Activated CD4-positive, alpha-beta T cell treated with anti-CD3 and anti-CD28 coated beads for 36 hours (primary cell): ENCODE data around the gene NLRP10. TPM values are rescaled to one million over a fixed set of nuclear protein-coding genes. Genes with fewer than 3 reads are reported as not detected.
"Not testable (repeated sequence)": the region's sequence is repeated elsewhere in the genome, so short reads cannot be mapped to it uniquely, and the experiment has no call there.

Experiments used
- ATAC-seq: fragments of 200-7000 bp; cut with Tn5 transposase; one replicate; pipeline ENCODE4 v1.10.0; 2021; ENCODE audit warnings: mild to moderate bottlenecking, moderate library complexity
- CTCF ChIA-PET: fragments of 350-600 bp; sonication (Branson Sonifier 250); formaldehyde crosslinking; loops from one replicate; lab custom pipeline; 2021; ENCODE audit warnings: antibody characterized with exemption; lab: Charles Lee
- POLR2A ChIA-PET: fragments of 350-600 bp; sonication (Branson Sonifier 250); formaldehyde crosslinking; loops from one replicate; lab custom pipeline; 2021; ENCODE audit warnings: antibody characterized with exemption, inconsistent platforms; lab: Charles Lee
- DNase-seq: peaks from one replicate; pipeline ENCODE4 v3.0.0-alpha.2; 2020
- H3K27ac Mint-ChIP-seq: one replicate; pipeline ENCODE4 v1.8.0; 2021; ENCODE audit warnings: mixed read lengths
- H3K27me3 Mint-ChIP-seq: one replicate; pipeline ENCODE4 v1.8.0; 2021; ENCODE audit warnings: mixed read lengths
- H3K36me3 Mint-ChIP-seq: one replicate; pipeline ENCODE4 v1.8.0; 2021; ENCODE audit warnings: low read depth, mixed read lengths
- H3K4me1 Mint-ChIP-seq: one replicate; pipeline ENCODE4 v1.8.0; 2021; ENCODE audit warnings: mixed read lengths
- H3K4me3 Mint-ChIP-seq: one replicate; pipeline ENCODE4 v1.8.0; 2021; ENCODE audit warnings: mild to moderate bottlenecking, moderate library complexity, mixed read lengths
- H3K9me3 Mint-ChIP-seq: one replicate; pipeline ENCODE4 v1.8.0; 2021; ENCODE audit warnings: low read depth, mixed read lengths
- intact Hi-C, 2 experiments: fragments of 100-400 bp; cut with DNase I in 1 of 2; cut with micrococcal nuclease in 1 of 2; formaldehyde crosslinking; loops; one replicate each; pipeline versions ENCODE4 v1.14.2 to v1.15.1; 2022 to 2024; cut with DNase I, micrococcal nuclease
- total RNA-seq, 2 experiments: library from RNA; stranded (reverse); gene quantifications; one replicate each; pipeline ENCODE4 v1.2.3, GENCODE V29; 2021

The NLRP10 gene
- total RNA-seq, 2 experiments from 2014 or later, result not detected

DNA sequence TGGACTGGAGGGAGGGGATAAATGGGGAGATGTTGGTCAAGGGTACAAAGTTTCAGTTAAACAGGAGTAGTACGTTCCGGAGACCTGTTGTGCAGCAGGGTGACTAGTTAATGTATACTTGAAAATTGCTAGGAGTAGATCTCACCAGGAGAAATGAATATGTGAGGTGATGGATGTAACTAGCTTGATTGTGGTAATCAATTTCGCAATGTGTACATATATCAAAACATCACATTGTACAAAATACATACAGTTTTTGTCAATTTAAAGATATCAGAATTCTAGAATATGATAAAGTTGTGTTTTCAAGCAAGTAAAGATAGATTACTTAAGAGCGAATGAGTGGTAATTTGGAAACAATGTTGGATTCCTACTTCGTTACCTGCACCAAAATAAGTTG, 35.1 kb upstream of the NLRP10 start:
- Mint-ChIP-seq H3K27ac (no peak overlapping the region), H3K9me3 (no peaks in the 10 kb centered on the region), H3K4me1 (no peaks in the 10 kb centered on the region), H3K4me3 (no peak overlapping the region), H3K36me3 (peaks cover 39% of the 10 kb centered on the region), H3K27me3 (no peaks in the 10 kb centered on the region)
- intact Hi-C loops, result no loop called here
- no peak for ATAC-seq
- DNase-seq, result no peak
- ChIA-PET POLR2A (no interaction called here), CTCF (interaction anchor here (2.8 kb wide), 1 partner anchor 99 kb away, joined by 8 read pairs; no protein-coding TSS in a partner anchor)

DNA sequence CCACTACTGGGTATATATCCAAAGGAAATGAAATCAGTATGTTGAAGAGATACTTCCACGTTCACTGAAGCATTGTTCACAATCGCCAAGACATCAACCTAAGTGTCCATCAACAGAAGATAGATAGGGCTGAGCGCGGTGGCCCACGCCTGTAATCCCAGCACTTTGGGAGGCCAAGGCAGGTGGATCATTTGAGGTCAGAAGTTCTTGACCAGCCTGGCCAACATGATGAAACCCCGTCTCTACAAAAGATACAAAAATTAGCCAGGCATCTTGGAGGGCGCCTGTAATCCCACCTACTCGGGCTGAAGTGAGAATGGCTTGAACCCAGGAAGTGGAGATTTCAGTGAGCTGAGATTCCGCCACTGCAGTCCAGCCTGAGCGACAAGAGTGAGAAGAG, 34.5 kb upstream of the NLRP10 start:
- DNase-seq, result no peak
- H3K4me3 Mint-ChIP-seq, result no peak overlapping the region
- no peak overlapping the region for H3K27ac Mint-ChIP-seq
- H3K27me3 Mint-ChIP-seq, result no peaks in the 10 kb centered on the region
- ChIA-PET CTCF (interaction anchor here (2.8 kb wide), 1 partner anchor 100 kb away, joined by 8 read pairs; no protein-coding TSS in a partner anchor), POLR2A (no interaction called here)
- ATAC-seq, result no peak
- no peaks in the 10 kb centered on the region for H3K9me3 Mint-ChIP-seq
- peaks cover 45% of the 10 kb centered on the region for H3K36me3 Mint-ChIP-seq
- intact Hi-C loops, result no loop called here
- H3K4me1 Mint-ChIP-seq, result no peaks in the 10 kb centered on the region

DNA sequence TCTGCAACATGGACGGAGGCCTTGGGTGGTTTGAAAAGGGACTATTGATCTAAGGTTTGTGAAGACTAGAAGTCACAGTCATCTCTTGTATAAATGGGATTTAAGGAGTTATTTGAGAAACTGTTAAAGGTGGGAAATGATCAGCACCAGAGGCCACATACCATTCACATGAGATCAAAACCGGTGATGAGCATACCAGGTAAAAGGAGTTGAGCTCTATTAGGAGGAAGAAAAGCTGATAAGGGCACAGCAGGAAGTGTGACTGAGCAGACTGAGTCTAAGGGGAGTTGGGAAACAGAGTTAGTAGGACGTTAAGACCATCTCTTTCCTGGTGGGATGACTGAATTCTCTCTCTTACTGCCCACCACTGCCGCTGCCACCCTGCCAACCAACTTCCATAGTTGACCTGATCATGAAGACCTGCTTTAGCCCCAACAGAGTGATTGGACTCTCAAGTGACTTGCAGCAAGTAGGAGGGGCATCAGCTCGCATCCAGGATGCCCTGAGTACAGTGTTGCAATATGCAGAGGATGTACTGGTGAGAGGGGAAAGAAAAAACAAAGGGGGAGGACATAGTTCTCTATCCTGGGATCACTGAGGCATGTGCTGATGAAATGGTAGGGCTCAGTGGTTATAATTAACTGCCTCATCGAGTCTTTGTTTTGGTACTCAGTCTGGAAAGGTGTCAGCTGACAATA, 29.5 kb upstream of the NLRP10 start:
- peak overlapping the region; percentile 33 for H3K27ac Mint-ChIP-seq
- H3K4me1 Mint-ChIP-seq, result peaks cover 13% of the 10 kb centered on the region
- no peaks in the 10 kb centered on the region for H3K9me3 Mint-ChIP-seq
- CTCF ChIA-PET, result interaction anchor here (1.5 kb wide), 1 partner anchor 12 kb away, joined by 4 read pairs; no protein-coding TSS in a partner anchor
- H3K4me3 Mint-ChIP-seq, result no peak overlapping the region
- no peak for ATAC-seq
- H3K36me3 Mint-ChIP-seq, result peaks cover 71% of the 10 kb centered on the region
- no peaks in the 10 kb centered on the region for H3K27me3 Mint-ChIP-seq
- intact Hi-C loops, result no loop called here
- POLR2A ChIA-PET, result no interaction called here
- DNase-seq, result no peak

DNA sequence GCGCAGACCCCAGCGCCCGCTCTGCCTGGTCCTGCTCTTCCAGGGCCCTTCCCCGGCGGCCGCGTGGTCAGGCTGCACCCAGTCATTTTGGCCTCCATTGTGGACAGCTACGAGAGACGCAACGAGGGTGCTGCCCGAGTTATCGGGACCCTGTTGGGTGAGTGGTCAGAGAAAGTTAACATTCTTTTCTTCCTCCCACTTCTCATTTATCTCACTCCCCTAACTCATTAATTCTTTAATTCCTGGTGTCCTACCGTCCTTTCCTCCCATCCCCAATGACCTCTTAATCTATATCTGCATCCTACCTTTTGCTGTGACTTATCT, 22.3 kb upstream of the NLRP10 start:
- ATAC-seq, H3K27me3 Mint-ChIP-seq, POLR2A ChIA-PET, DNase-seq, H3K9me3 Mint-ChIP-seq: not testable (repeated sequence)
- Mint-ChIP-seq H3K4me3 (peak overlapping the region; percentile 94), H3K4me1 (peaks cover 37% of the 10 kb centered on the region), H3K27ac (peak overlapping the region; percentile 92), H3K36me3 (peaks cover 18% of the 10 kb centered on the region)
- CTCF ChIA-PET, result interaction anchor here (0.7 to 3.5 kb wide), 22 partner anchors 9 to 635 kb away, joined by 3 to 70 read pairs (median 5); partner anchors contain the start of genes OR10A3 and RIC3
- intact Hi-C loops, result loop anchor here (1.0 to 2.0 kb wide), 6 partner anchors 32 to 1753 kb away; partner anchors contain the start of genes PPFIBP2 (in 2 of the 2) and FHIP1B (in 1 of the 2)

DNA sequence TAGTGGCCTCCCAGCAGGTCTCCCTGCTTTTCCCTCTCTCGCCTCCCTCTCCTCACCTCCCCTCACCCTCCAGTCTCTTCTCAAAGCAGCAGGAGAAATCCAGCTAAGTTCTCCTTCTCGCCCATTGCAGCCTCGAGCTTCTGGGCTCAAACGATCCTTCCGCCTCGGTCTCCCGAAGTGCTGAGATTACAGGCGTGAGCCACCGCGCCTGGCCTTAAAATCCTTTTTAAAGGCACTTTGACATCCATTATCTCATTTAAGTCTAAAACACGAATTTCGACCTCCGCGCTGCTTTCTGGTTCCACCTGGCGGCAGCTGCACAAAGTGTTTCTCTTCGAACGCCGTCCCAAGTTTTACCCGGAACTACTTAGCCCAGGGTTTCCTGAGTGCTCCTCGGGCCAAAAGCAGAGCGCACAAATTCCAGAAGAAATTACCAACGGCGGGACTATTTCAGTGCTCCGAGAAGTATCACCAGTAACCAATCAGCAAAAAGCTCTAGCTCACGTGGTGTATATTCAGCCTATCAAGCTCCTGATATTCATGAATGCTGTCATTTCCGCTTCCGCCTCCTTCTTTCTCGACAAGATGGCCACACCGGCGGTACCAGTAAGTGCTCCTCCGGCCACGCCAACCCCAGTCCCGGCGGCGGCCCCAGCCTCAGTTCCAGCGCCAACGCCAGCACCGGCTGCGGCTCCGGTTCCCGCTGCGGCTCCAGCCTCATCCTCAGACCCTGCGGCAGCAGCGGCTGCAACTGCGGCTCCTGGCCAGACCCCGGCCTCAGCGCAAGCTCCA, 21.7 kb upstream of the NLRP10 start, which contains the start of gene EIF3F:
TSS of gene EIF3F (plus strand) at position 570 of the 792 bp plus-strand sequence. CDS start at position 586, 16 bp downstream.
- peaks cover 16% of the 10 kb centered on the region for H3K36me3 Mint-ChIP-seq
- ChIA-PET CTCF (interaction anchor here (0.6 to 3.5 kb wide), 26 partner anchors 8 to 1304 kb away, joined by 3 to 70 read pairs (median 4); partner anchors contain the start of genes MRPL17, OR10A3 and RIC3), POLR2A (interaction anchor here (0.6 kb wide), 1 partner anchor 112 kb away, joined by 3 read pairs; no protein-coding TSS in a partner anchor)
- DNase-seq (peak; percentile 93), ATAC-seq (peak; percentile 99)
- no peaks in the 10 kb centered on the region for H3K27me3 Mint-ChIP-seq
- H3K9me3 Mint-ChIP-seq, result no peaks in the 10 kb centered on the region
- peak within 1 kb of the TSS; percentile 99 for H3K27ac Mint-ChIP-seq
- intact Hi-C loops, result loop anchor here (1.0 to 2.0 kb wide), 6 partner anchors 32 to 1752 kb away; partner anchors contain the start of genes PPFIBP2 (in 2 of the 2) and FHIP1B (in 1 of the 2)
- H3K4me1 Mint-ChIP-seq, result peaks cover 37% of the 10 kb centered on the region
- H3K4me3 Mint-ChIP-seq, result peak within 1 kb of the TSS; percentile 94

DNA sequence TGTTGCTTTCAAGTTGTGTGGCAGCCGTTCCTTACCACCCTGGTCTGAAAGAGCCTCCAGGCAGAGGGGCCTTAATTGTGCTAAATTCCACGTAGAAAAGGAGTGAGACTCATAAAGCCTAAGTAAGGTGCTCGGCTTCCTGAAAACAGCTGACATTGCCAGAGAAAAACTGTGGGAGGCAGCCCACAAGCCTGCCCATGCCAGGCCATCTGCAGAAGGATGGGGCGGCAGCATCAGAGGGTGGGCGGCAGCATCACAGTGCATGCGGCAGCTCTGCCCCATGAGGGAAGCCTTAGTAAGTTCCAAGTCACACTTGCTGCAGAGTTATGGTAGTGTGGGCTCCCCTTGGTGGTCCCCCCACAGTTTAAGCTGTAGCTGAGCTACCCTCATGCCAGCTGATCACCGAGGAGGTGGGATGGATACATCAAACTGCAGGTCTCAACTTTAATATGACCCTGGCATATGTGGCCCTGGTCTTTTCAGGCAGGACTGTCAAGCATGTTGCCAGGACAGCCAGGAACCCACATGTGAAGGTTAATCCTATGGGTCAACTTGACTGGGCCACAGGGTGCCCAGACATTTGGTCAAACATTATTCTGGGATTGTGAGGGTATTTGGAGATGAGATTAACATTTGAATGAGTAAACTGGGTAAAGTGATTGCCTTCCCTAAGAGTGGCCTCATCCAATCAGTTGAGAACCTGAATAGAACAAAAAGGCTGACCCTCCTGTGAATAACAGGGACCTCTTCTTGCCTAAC, 18.8 kb upstream of the NLRP10 start:
- intact Hi-C loops, result no loop called here
- H3K4me1 Mint-ChIP-seq, result peaks cover 19% of the 10 kb centered on the region
- H3K27ac Mint-ChIP-seq, result no peak overlapping the region
- DNase-seq (no peak), ATAC-seq (no peak)
- ChIA-PET POLR2A (no interaction called here), CTCF (interaction anchor here (0.5 to 3.5 kb wide), 4 partner anchors 75 to 190 kb away, joined by 3 to 70 read pairs (median 3); no protein-coding TSS in a partner anchor)
- H3K36me3 Mint-ChIP-seq, result peaks cover 3% of the 10 kb centered on the region
- no peak overlapping the region for H3K4me3 Mint-ChIP-seq
- no peaks in the 10 kb centered on the region for H3K27me3 Mint-ChIP-seq
- H3K9me3 Mint-ChIP-seq, result no peaks in the 10 kb centered on the region

DNA sequence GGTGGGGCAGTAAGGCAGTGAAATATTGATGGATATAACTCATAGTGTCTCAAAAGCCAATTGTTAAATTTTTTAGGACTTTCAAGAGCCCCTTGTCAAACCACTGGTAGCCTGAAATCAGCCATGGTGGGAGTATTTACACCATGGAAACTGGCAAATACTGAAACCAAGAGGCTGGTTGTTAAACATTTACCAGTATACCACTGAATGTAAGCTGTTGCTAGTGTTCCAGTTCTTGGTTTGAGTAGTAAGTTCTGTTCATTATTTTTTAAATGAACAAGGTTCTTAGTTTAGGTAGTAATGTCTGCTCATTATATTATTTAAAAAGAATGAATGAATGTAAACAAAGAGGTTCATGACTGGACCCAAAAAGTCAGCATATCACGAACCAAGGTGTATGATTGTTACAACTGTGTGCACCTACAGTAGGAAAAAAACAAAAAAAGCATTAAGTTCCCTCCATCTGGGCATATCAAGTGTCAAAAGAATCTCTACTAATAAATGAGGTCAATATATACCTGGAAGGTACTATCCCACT, 17.4 kb upstream of the NLRP10 start:
- no peaks in the 10 kb centered on the region for H3K9me3 Mint-ChIP-seq
- ATAC-seq (no peak), DNase-seq (no peak)
- ChIA-PET POLR2A (interaction anchor here (0.6 kb wide), 1 partner anchor 979 kb away, joined by 3 read pairs; no protein-coding TSS in a partner anchor), CTCF (interaction anchor here (0.9 kb wide), 1 partner anchor 14 kb away, joined by 3 read pairs; no protein-coding TSS in a partner anchor)
- intact Hi-C loops, result no loop called here
- no peak overlapping the region for H3K4me3 Mint-ChIP-seq
- no peak overlapping the region for H3K27ac Mint-ChIP-seq
- H3K4me1 Mint-ChIP-seq, result peaks cover 10% of the 10 kb centered on the region
- no peaks in the 10 kb centered on the region for H3K27me3 Mint-ChIP-seq
- no peaks in the 10 kb centered on the region for H3K36me3 Mint-ChIP-seq

DNA sequence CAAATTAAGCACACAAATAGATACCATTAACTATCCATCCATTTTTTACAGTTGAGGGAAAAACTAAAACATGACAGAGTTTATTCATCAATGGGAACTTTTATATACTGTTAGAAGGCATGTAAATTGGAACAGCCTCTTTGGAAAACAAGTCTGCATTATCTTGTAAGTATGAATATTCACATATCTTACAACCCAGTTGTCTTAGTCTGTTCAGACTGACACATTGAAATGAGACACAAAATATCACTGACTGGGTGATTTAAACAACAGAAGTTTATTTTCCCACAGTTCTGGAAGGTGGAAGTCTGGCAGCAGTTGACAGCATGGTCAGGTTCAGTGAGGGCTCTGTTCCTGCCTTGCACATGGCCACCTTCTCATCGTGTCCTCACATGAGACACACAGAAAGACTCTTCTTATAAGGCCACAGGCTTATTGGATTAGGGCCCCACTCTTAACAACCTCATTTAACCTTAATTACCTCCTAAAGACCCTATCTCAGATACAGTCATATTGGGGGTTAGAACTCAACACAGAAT, 16.4 kb upstream of the NLRP10 start:
- Mint-ChIP-seq H3K4me1 (peaks cover 7% of the 10 kb centered on the region), H3K4me3 (no peak overlapping the region), H3K27ac (no peak overlapping the region), H3K9me3 (no peaks in the 10 kb centered on the region), H3K36me3 (no peaks in the 10 kb centered on the region), H3K27me3 (no peaks in the 10 kb centered on the region)
- no peak for ATAC-seq
- ChIA-PET CTCF (interaction anchor here (0.9 kb wide), 1 partner anchor 15 kb away, joined by 3 read pairs; no protein-coding TSS in a partner anchor), POLR2A (no interaction called here)
- DNase-seq, result no peak
- intact Hi-C loops, result no loop called here

DNA sequence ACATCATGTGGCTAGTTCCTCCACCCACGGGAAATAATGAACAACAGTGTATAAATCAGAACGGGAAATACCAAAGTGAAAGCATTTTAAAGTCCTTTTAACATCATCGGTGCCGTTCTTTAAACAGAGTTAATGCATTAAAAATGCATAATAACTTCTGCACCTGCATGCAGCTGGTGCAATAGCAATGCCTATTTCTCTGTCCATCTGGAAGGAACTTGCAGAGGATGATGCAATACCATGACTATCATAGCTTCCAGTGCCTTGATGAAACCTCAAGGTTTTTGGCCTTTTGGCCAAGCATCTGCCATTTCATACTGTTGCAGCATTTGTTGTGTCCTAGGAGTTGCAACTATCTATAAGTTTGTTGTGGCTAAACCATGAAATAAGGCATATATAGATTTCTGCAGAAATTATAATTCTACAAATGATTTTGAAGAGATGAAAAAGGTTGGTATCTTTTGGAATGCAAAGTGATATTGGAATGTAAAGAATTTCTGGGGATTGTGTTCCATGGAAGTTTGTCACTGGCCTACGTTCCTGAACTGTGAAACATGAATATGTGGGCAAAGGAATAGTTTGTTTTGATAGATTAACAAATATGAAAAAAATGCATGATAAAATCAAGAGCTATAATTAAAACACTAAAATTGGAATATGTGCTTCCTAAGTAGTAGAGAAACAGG, 12.1 kb upstream of the NLRP10 start:
- Mint-ChIP-seq H3K27me3 (peaks cover 5% of the 10 kb centered on the region), H3K4me3 (no peak overlapping the region), H3K4me1 (no peaks in the 10 kb centered on the region), H3K36me3 (no peaks in the 10 kb centered on the region), H3K27ac (no peak overlapping the region), H3K9me3 (no peaks in the 10 kb centered on the region)
- intact Hi-C loops, result no loop called here
- ATAC-seq, result no peak
- DNase-seq, result no peak
- POLR2A ChIA-PET, result no interaction called here
- CTCF ChIA-PET, result no interaction called here

DNA sequence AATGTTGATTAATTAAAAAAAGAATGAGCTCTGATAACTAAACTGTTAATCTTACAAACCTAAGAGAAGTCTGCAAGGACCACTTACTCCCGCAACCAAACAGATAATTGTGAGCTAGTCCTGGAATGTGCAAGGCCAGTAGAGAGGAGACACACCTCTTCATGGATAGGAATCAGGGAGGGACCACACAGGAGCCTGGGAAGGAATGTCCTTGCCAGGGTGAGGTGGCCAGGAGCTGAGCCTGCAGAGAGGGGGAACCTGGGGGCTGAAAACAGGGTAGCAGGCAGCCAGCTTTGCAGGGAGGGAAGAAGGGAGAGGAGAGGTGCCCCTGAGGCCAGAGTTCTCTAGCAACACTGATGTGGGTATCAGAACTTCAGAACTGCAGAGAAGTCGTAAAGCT, 9.4 kb upstream of the NLRP10 start:
- no peaks in the 10 kb centered on the region for H3K36me3 Mint-ChIP-seq
- peaks cover 5% of the 10 kb centered on the region for H3K27me3 Mint-ChIP-seq
- CTCF ChIA-PET, result interaction anchor here (1.7 to 3.0 kb wide), 2 partner anchors 12 to 82 kb away, joined by 5 to 17 read pairs; partner anchors contain the start of gene EIF3F
- H3K4me3 Mint-ChIP-seq, result no peak overlapping the region
- H3K9me3 Mint-ChIP-seq, result no peaks in the 10 kb centered on the region
- ATAC-seq (no peak), DNase-seq (no peak)
- H3K27ac Mint-ChIP-seq, result no peak overlapping the region
- no peaks in the 10 kb centered on the region for H3K4me1 Mint-ChIP-seq
- intact Hi-C loops, result no loop called here
- POLR2A ChIA-PET, result no interaction called here
